Measurements from ENCODE around the gene FOXJ3. TPM values are rescaled to one million over a fixed set of nuclear protein-coding genes. Genes with fewer than 3 reads are reported as not detected.

FOXJ3 gene
- total RNA-seq, 6 donors from 2014 or later = 21.6 to 81.4 (median 39.3) TPM

- Histone ChIP-seq H3K27ac (no peak overlapping the region), H3K9me3 (peaks cover 0 to 8% (median 5%) of the 10 kb centered on the region in 4 donors), H3K36me3 (no peaks in the 10 kb centered on the region), H3K4me1 (peaks cover 9 to 21% (median 13%) of the 10 kb centered on the region in 4 donors), H3K4me3 (no peak overlapping the region), H3K27me3 (no peaks in the 10 kb centered on the region)
- no peak for DNase-seq
- TF ChIP-seq EP300 (IDR thresholded peaks at IDR 0.05) = no peak
- no peak for TF ChIP-seq POLR2AphosphoS5 (IDR thresholded peaks at IDR 0.05)
- no peak for TF ChIP-seq CTCF (IDR thresholded peaks at IDR 0.05)
- TF ChIP-seq POLR2A (IDR thresholded peaks at IDR 0.05) = no peak
- WGBS, 2 donors = 65 to 78% methylated on average over 5 of the region's 5 CpGs
- no peak for ATAC-seq (ENCODE audit: low FRiP score in 2 of 2)
Measured at GRCh38 chr1:42162181-42162580, 172.9 kb downstream of the FOXJ3 start.

- Histone ChIP-seq H3K36me3 (no peaks in the 10 kb centered on the region), H3K4me1 (no peaks in the 10 kb centered on the region), H3K9me3 (peaks cover 0 to 8% (median 5%) of the 10 kb centered on the region in 4 donors), H3K27me3 (no peaks in the 10 kb centered on the region), H3K27ac (no peak overlapping the region), H3K4me3 (no peak overlapping the region)
- no peak for TF ChIP-seq EP300 (IDR thresholded peaks at IDR 0.05)
- no peak for TF ChIP-seq CTCF (IDR thresholded peaks at IDR 0.05)
- TF ChIP-seq POLR2A (IDR thresholded peaks at IDR 0.05) = no peak
- no peak for TF ChIP-seq POLR2AphosphoS5 (IDR thresholded peaks at IDR 0.05)
- ATAC-seq (ENCODE audit: low FRiP score in 2 of 2) = no peak
- DNase-seq = no peak
- 76 to 77% methylated on average over 2 of the region's 2 CpGs for WGBS, 2 donors
Measured at GRCh38 chr1:42158189-42158588, 176.8 kb downstream of the FOXJ3 start.

- WGBS, 2 donors = 53 to 77% methylated on average over 6 to 7 of the region's 7 CpGs
- Histone ChIP-seq H3K27ac (no peak overlapping the region), H3K36me3 (no peaks in the 10 kb centered on the region), H3K4me3 (no peak overlapping the region), H3K4me1 (no peaks in the 10 kb centered on the region), H3K27me3 (no peaks in the 10 kb centered on the region), H3K9me3 (peaks cover 0 to 8% (median 5%) of the 10 kb centered on the region in 4 donors)
- ATAC-seq (ENCODE audit: low FRiP score in 2 of 2) = peak in 1 of 2 donors; percentile 13
- TF ChIP-seq EP300 (IDR thresholded peaks at IDR 0.05) (no peak), POLR2A (IDR thresholded peaks at IDR 0.05) (no peak), POLR2AphosphoS5 (IDR thresholded peaks at IDR 0.05) (no peak), CTCF (IDR thresholded peaks at IDR 0.05) (no peak)
- no peak for DNase-seq
Measured at GRCh38 chr1:42157667-42158066, 177.4 kb downstream of the FOXJ3 start.

GRCh38 chr1:42155362-42155761 lies 179.7 kb downstream of the FOXJ3 start:
- H3K4me1 ChIP-seq = no peaks in the 10 kb centered on the region
- ATAC-seq (ENCODE audit: low FRiP score in 2 of 2) (no peak), DNase-seq (no peak)
- no peak for TF ChIP-seq POLR2A (IDR thresholded peaks at IDR 0.05)
- no peak for TF ChIP-seq POLR2AphosphoS5 (IDR thresholded peaks at IDR 0.05)
- TF ChIP-seq EP300 (IDR thresholded peaks at IDR 0.05) = no peak
- TF ChIP-seq CTCF (IDR thresholded peaks at IDR 0.05) = no peak
- H3K4me3 ChIP-seq = no peak overlapping the region
- H3K36me3 ChIP-seq = no peaks in the 10 kb centered on the region
- WGBS, 2 donors = 88 to 93% methylated on average over 3 to 12 of the region's 12 CpGs
- H3K9me3 ChIP-seq = peaks cover 0 to 1% (median under 1%) of the 10 kb centered on the region in 4 donors
- no peak overlapping the region for H3K27ac ChIP-seq
- no peaks in the 10 kb centered on the region for H3K27me3 ChIP-seq

GRCh38 chr1:42154685-42155084 lies 180.3 kb downstream of the FOXJ3 start:
- 91 to 93% methylated on average over 11 to 13 of the region's 13 CpGs for WGBS, 2 donors
- Histone ChIP-seq H3K27me3 (no peaks in the 10 kb centered on the region), H3K9me3 (no peaks in the 10 kb centered on the region), H3K4me1 (no peaks in the 10 kb centered on the region), H3K36me3 (no peaks in the 10 kb centered on the region), H3K4me3 (no peak overlapping the region), H3K27ac (no peak overlapping the region)
- no peak for DNase-seq
- no peak for ATAC-seq (ENCODE audit: low FRiP score in 2 of 2)
- TF ChIP-seq CTCF (IDR thresholded peaks at IDR 0.05) (no peak), POLR2A (IDR thresholded peaks at IDR 0.05) (no peak), EP300 (IDR thresholded peaks at IDR 0.05) (no peak), POLR2AphosphoS5 (IDR thresholded peaks at IDR 0.05) (no peak)
